Central memory CD8-positive, alpha-beta T cell (primary cell): ENCODE results near the gene ATP6V0A1.
"Not testable (repeated sequence)": the region's sequence is repeated elsewhere in the genome, so short reads cannot be mapped to it uniquely, and the experiment has no call there.

Experiments used
- ATAC-seq: fragments of 150-1000 bp; cut with Tn5 transposase; replicated peaks from 2 replicates; pipeline ENCODE4 v1.10.0; 2022; ENCODE audit warnings: mild to moderate bottlenecking, moderate FRiP score, moderate number of reproducible peaks; ENCODE audit not compliant: poor library complexity, severe bottlenecking; ENCODE audit errors: extremely low read depth
- DNase-seq, 2 donors: peaks; one replicate each; pipeline ENCODE4 v3.0.0; 2021; ENCODE audit warnings: low spot score in 2 of 2
- H3K27ac Mint-ChIP-seq: one replicate; pipeline ENCODE4 v1.8.0; 2022; ENCODE audit warnings: low read depth, mild to moderate bottlenecking, moderate library complexity, mixed read lengths
- H3K27me3 Mint-ChIP-seq: one replicate; pipeline ENCODE4 v1.8.0; 2022; ENCODE audit warnings: mixed read lengths
- H3K36me3 Mint-ChIP-seq: one replicate; pipeline ENCODE4 v1.8.0; 2022; ENCODE audit warnings: mild to moderate bottlenecking, moderate library complexity, mixed read lengths; ENCODE audit not compliant: insufficient read depth
- H3K4me1 Mint-ChIP-seq: one replicate; pipeline ENCODE4 v1.8.0; 2022; ENCODE audit warnings: mixed read lengths
- H3K4me3 Mint-ChIP-seq: one replicate; pipeline ENCODE4 v1.8.0; 2022; ENCODE audit warnings: mild to moderate bottlenecking, moderate library complexity, mixed read lengths
- H3K9me3 Mint-ChIP-seq: one replicate; pipeline ENCODE4 v1.8.0; 2022; ENCODE audit warnings: mixed read lengths

Gene ATP6V0A1

DNA sequence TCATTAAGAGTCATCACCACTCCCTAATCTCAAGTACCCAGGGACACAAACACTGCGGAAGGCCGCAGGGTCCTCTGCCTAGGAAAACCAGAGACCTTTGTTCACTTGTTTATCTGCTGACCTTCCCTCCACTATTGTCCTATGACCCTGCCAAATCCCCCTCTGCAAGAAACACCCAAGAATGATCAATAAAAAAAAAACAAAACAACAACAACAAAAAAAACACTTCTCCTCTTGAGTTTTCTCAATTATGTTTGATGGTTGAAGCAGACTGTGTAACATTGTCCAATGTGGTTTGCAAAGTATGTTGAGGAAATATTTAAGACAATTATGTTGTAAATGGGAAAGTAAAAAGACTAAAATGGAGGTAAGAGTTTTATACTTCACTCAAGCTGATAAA, 8.8 kb upstream of the ATP6V0A1 start:
- not testable (repeated sequence) for H3K4me1 Mint-ChIP-seq, H3K4me3 Mint-ChIP-seq, H3K27ac Mint-ChIP-seq, H3K9me3 Mint-ChIP-seq, H3K36me3 Mint-ChIP-seq, DNase-seq, ATAC-seq
- H3K27me3 Mint-ChIP-seq, result peaks cover 25% of the 10 kb centered on the region

DNA sequence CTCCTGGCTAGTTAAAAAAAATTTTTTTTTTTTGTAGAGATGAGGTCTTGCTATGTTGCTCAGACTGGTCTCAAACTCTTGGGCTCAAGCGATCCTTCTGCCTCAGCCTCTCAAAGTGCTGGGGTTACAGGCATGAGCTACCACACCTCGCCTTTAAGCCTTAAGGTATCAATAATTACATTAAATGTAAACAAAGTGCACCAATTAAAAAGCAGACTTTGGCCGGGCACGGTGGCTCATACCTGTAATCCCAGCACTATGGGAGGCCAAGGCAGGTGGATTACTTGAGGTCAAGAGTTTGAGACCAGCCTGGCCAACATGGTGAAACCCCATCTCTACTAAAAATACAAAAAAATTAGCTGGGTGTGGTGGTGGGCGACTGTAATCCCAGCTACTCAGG, 7.4 kb upstream of the ATP6V0A1 start:
- peaks cover 16% of the 10 kb centered on the region for H3K27me3 Mint-ChIP-seq
- ATAC-seq, H3K4me1 Mint-ChIP-seq, H3K9me3 Mint-ChIP-seq, H3K27ac Mint-ChIP-seq, H3K36me3 Mint-ChIP-seq, H3K4me3 Mint-ChIP-seq, DNase-seq: not testable (repeated sequence)

DNA sequence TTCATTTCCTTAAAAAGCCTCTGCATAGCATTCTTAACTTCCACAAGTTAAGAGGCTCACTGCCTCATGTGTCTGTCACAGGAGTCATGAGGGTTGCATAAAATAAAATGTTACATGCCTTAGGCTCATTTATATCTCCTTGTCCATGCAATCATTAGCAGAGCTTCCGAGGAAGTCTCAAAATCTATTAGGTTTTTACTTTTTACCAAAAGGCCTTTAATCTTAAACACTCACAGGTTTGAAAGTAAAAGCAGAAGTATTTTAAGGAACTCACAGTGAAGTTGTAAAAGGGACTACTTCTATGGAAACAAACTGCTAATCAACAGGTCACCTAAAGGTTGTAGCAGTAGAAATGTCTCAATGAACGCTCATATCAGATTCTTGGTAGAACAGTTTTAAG, 5.2 kb upstream of the ATP6V0A1 start:
- Mint-ChIP-seq H3K27ac (no peak overlapping the region), H3K9me3 (no peaks in the 10 kb centered on the region), H3K27me3 (peaks cover 11% of the 10 kb centered on the region), H3K36me3 (peaks cover 2% of the 10 kb centered on the region), H3K4me1 (peaks cover 22% of the 10 kb centered on the region), H3K4me3 (no peak overlapping the region)
- ATAC-seq (no peak), DNase-seq (no peak)

DNA sequence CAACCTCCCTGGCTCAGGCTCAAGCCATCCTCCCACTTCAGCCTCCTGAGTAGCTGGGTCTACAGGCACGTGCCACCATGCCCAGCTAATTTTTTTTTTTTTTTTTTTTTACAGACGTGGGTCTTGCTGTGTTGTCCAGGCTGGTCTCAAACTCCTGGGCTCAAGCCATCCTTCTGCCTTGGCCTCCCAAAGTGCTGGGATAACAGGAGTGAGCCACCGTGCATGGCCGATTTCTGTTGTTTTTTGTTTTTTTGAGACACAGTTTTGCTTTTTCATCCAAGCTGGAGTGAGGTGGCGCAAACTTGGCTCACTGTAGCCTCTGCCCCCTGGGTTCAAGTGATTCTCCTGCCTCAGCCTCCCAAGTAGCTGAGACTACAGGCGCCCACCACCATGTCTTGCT, 3.7 kb upstream of the ATP6V0A1 start:
- DNase-seq, H3K36me3 Mint-ChIP-seq, H3K4me3 Mint-ChIP-seq, H3K27ac Mint-ChIP-seq, ATAC-seq, H3K9me3 Mint-ChIP-seq: not testable (repeated sequence)
- H3K27me3 Mint-ChIP-seq, result peaks cover 26% of the 10 kb centered on the region
- H3K4me1 Mint-ChIP-seq, result peaks cover 38% of the 10 kb centered on the region

DNA sequence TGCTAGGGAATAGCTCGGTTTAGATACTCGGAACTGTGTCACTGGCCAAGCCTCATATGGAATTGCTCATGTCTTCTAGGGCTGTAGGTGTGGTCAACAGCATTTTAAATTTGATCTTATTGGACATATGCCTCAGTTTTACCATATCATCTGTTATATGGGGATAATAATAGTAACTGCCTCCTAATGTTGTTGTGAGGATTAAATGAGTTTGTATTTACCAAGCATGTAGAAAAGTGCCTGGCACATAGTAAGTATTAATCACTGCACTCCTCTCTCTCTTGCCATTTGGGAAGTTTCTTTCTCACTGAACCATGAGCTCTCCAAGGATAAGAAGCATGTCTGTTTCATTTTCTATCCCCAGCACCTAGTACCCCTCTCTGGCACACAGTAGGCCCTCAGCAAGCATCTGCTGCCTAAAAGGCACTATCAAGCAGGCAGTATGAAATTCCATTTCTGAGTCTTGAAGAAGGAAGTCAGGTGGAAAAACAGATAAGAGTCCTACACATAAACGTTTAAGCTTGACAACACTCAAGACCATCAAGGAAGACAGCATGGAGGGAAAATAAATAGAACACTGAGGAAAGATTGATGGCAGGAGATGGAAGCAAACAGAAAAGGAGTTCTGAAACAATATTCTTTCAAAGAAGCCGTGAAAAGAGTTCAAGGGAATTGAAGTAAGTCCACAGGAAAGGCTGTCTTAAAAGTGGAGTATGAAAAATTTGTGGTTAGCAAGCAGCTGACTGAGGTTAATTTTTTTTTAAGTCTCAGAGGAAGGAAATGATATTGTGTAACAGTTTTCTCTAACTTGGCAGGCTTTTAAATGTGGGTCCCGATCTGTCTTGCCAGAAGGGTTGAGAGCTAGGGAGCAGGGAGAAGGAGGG, 2.2 kb upstream of the ATP6V0A1 start:
- Mint-ChIP-seq H3K27me3 (peaks cover 32% of the 10 kb centered on the region), H3K27ac (no peak overlapping the region), H3K9me3 (no peaks in the 10 kb centered on the region), H3K4me3 (peak overlapping the region; percentile 24), H3K4me1 (peaks cover 42% of the 10 kb centered on the region), H3K36me3 (peaks cover 5% of the 10 kb centered on the region)
- DNase-seq, result no peak
- peak; percentile 68 for ATAC-seq

DNA sequence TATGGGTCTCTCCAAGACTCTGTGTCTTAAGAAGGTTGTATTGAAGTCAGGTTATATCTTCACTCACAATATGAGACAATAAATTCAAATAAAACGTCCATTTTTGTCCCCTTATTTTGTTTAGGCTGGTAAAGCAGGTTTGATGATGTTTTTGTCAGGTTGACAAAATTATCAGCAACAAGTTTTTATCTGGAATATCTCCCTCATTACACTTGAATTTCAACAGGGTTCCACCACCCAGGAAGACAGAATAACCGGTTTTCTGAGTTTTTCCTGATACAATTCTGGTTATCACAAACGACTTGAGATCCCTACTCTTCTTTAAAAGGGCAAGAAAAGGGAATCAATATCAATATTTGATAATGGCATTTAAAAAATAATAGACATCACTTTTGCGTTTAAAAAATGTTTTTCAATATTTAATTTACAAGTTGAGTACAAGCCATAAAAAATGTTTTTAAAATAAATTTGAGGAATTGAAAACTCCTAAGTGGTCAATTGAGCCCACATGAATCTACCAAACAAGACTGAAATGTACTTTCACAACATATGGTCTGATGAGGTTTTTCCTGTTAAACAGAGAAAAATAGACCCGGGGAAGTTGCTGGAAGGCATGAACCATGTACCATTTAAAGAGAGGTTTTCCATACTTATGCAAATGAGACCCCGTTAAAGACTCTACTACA, 1.4 kb upstream of the ATP6V0A1 start:
- H3K9me3 Mint-ChIP-seq, result no peaks in the 10 kb centered on the region
- H3K4me3 Mint-ChIP-seq, result peak overlapping the region; percentile 24
- peaks cover 5% of the 10 kb centered on the region for H3K36me3 Mint-ChIP-seq
- no peak for DNase-seq
- no peak overlapping the region for H3K27ac Mint-ChIP-seq
- no peak for ATAC-seq
- H3K4me1 Mint-ChIP-seq, result peaks cover 42% of the 10 kb centered on the region
- peaks cover 32% of the 10 kb centered on the region for H3K27me3 Mint-ChIP-seq

DNA sequence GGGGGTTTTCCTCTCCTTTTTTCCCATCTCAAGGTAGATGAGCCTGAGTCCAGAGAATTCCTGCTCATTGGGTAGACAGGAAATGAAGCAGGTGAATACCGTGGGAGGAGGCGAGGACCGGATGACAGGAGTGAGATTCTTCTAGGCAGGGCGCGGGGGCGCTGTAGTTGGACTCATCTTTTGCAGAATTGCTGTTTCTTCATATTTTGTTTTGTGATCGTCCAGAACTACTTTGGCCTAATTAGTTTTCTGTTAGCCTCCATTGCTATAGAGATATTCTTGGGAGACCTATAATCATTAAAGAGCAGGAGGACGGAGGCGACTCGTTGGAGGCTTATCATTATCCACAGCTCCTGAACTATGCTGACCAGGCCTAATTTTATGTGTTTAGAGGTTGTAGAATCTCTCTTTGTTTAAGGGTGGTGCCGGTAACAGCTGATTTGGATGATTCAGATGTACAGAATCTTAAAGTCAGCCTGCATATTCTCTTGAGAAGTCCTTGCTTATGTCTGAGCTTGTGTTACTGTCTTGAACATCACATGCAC, 650 bp downstream of the ATP6V0A1 start:
- DNase-seq, result no peak
- peak overlapping the region; percentile 78 for H3K4me3 Mint-ChIP-seq
- no peak for ATAC-seq
- peak overlapping the region; percentile 90 for H3K27ac Mint-ChIP-seq
- no peaks in the 10 kb centered on the region for H3K9me3 Mint-ChIP-seq
- peaks cover 42% of the 10 kb centered on the region for H3K4me1 Mint-ChIP-seq
- H3K36me3 Mint-ChIP-seq, result peaks cover 5% of the 10 kb centered on the region
- H3K27me3 Mint-ChIP-seq, result peaks cover 21% of the 10 kb centered on the region

DNA sequence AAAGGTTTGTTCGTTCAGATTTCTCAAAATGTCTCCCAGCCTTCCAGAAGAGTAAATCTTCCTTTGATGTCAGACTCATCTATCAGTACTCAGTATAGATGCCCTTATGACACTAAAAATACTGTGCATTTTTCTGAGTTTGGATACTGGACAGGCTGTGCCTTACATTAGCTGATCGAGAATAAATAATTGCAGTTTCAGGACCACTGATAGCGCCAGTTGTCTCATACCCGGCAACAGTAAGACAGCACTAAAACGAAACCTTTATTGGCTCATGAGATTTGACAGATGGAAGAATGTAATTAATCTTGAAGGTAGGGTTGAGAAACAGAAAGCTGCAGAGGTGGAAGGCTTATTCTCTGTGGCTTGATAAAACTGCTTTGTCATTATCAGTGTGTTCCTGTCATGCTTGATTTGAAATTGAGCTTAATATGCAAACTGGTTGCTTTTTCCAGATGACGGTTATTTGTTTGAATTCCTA, 1.2 kb downstream of the ATP6V0A1 start:
- peak; percentile 52 for ATAC-seq
- Mint-ChIP-seq H3K4me1 (peaks cover 42% of the 10 kb centered on the region), H3K27me3 (peaks cover 21% of the 10 kb centered on the region), H3K36me3 (peaks cover 5% of the 10 kb centered on the region), H3K9me3 (no peaks in the 10 kb centered on the region), H3K4me3 (peak overlapping the region; percentile 78), H3K27ac (no peak overlapping the region)
- DNase-seq, result no peak

DNA sequence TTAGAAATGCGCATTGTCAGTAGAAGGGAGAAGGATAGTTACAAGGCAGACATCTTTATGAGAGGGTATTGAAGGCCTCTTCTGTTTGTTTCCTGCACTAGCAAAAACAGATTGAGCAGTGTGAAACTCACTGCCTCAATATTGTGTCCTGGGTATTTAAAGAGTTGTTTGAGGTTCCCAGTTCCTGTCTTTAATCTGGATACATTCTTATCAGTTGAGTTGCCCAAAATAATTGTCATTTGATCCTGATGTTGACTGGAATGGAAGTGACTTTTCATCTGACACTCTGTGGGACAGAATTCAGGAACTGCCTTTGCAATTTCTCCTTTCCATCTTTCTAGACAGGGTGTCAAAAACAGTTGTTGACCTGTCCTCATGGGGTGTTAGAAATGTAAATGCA, 1.7 kb downstream of the ATP6V0A1 start:
- no peak for DNase-seq
- Mint-ChIP-seq H3K27ac (no peak overlapping the region), H3K36me3 (peaks cover 3% of the 10 kb centered on the region), H3K4me3 (peak overlapping the region; percentile 78), H3K27me3 (peaks cover 21% of the 10 kb centered on the region), H3K9me3 (no peaks in the 10 kb centered on the region), H3K4me1 (peaks cover 42% of the 10 kb centered on the region)
- ATAC-seq, result no peak

DNA sequence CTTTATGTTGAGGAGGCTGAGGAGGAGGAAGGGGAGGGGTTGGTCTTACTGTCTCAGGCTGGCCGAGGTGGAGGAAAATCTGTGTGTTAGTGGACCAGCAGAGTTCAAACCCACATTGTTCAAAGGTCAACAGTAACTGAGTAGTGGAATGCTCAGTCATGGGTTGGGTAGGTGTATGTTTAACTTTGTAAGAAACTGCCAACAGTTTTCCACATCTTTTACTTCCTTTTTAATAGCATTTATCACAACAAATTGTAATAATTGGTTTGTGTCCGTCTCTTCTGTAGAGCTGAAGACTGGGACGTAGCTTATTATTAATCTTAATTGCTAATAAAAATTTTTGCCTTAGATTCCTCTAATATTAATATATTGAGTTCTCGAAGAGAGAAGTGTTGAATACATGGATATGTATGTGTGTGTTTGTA, 5.3 kb downstream of the ATP6V0A1 start:
- peaks cover 14% of the 10 kb centered on the region for H3K4me1 Mint-ChIP-seq
- DNase-seq, result no peak
- no peak overlapping the region for H3K27ac Mint-ChIP-seq
- ATAC-seq, result no peak
- H3K9me3 Mint-ChIP-seq, result no peaks in the 10 kb centered on the region
- H3K27me3 Mint-ChIP-seq, result peaks cover 24% of the 10 kb centered on the region
- no peak overlapping the region for H3K4me3 Mint-ChIP-seq
- H3K36me3 Mint-ChIP-seq, result peaks cover 5% of the 10 kb centered on the region

DNA sequence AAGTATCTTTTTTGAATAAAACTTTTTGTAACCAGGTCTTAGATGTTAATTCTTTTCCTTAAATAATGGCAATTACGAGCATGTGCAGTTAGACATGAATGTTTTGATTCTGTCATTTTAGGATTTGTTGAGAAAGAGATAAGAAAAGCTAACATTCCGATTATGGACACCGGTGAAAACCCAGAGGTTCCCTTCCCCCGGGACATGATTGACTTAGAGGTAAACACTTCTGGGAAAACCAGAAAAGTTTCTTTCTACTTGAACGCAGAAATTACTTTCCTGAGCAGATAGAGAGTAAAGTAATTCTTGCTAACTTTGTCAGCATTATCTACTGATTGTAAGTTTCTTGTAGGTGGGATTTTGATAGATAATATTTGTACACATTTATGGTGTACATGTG, 9.2 kb downstream of the ATP6V0A1 start:
- ATAC-seq (no peak), DNase-seq (no peak)
- peaks cover 8% of the 10 kb centered on the region for H3K27me3 Mint-ChIP-seq
- no peaks in the 10 kb centered on the region for H3K9me3 Mint-ChIP-seq
- H3K4me3 Mint-ChIP-seq, result no peak overlapping the region
- H3K36me3 Mint-ChIP-seq, result peaks cover 4% of the 10 kb centered on the region
- H3K27ac Mint-ChIP-seq, result no peak overlapping the region
- no peaks in the 10 kb centered on the region for H3K4me1 Mint-ChIP-seq

DNA sequence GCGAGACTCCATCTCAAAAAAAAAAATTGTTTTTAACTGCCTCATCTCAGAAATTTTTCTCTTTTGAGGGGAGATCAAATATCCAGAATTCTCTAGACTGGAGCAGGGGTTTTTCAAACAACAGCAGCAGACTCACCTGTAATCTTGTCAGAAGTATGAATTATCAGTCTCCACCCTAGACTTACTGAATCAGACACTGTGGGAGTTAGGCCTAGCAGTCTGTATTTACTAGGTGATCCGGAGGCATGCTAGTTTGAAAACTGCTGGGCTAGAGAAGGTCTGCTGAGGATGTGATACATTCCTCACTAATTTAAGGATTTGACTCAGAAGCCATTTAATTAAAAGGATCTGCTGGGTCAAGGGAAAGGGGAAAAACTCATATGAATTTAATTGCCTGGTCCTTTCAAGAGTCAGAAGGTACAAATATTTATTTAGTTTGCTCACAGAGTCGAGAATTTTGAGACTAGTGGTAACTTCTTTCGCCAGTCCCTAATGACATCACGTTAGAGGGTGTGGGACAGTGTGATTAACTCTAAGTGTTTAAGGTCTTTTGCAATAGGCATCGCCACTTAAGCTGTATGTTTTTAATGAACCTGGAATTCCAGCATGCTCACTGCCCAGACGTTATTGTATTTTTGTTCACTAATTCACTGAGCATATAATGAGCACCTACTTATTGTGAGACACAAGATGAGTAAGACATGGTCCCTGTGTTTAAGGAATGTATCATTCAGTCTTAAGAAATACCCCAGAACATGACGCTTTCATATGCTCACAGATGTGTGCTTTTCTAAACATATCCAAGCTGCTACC, 14.2 kb downstream of the ATP6V0A1 start:
- no peaks in the 10 kb centered on the region for H3K27me3 Mint-ChIP-seq
- H3K27ac Mint-ChIP-seq, result no peak overlapping the region
- H3K4me1 Mint-ChIP-seq, result no peaks in the 10 kb centered on the region
- H3K4me3 Mint-ChIP-seq, result no peak overlapping the region
- ATAC-seq, result no peak
- H3K36me3 Mint-ChIP-seq, result peaks cover 4% of the 10 kb centered on the region
- no peaks in the 10 kb centered on the region for H3K9me3 Mint-ChIP-seq
- no peak for DNase-seq
